ENCODE measurements around the gene KIF3A. TPM values are rescaled to one million over a fixed set of nuclear protein-coding genes. Genes with fewer than 3 reads are reported as not detected.

Gene KIF3A
- total RNA-seq, 2 donors from 2014 or later: 20.0 to 26.9 TPM

GRCh38 chr5:132651838-132652469 is 85.4 kb downstream of the KIF3A start:
- Mint-ChIP-seq H3K27me3 (ENCODE audit: low read depth) (peaks cover 68% of the 10 kb centered on the region), H3K4me3 (no peak overlapping the region)

DNA sequence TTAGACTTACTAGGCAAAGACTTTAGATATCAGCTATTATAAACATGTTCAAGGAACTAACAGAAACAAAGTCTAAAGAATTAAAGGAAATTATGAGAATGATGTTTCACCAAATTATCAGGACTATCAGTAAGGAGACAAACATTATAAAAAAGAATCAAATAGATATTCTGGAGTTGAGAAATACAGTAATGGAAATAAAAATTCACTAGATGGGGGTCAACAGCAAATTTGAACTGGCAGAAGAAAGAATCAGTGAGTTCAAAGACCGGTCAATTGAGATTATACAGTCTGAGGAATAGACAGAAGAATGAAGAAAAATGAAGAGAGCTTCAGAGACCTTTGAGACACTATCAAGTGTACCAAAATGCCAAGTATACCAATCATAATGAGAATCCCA is 89.0 kb downstream of the KIF3A start:
- Mint-ChIP-seq H3K4me1 (ENCODE audit: low read depth) (peaks cover under 1% of the 10 kb centered on the region), H3K27me3 (ENCODE audit: low read depth) (peaks cover 41% of the 10 kb centered on the region), H3K4me3 (no peak overlapping the region), H3K27ac (no peak overlapping the region), H3K9me3 (peaks cover 4 to 11% of the 10 kb centered on the region in 2 donors), H3K36me3 (ENCODE audit: insufficient read depth in 2 of 2) (peaks cover 19 to 22% of the 10 kb centered on the region in 2 donors)
- DNase-seq (no peak), ATAC-seq (replicated peaks in 1 of 2) (no peak)

More at GRCh38 chr5:132651838-132652469, 85.4 kb downstream of the KIF3A start:
- no peak overlapping the region for H3K27ac Mint-ChIP-seq
- ATAC-seq (replicated peaks in 1 of 2) (no peak), DNase-seq (no peak)
- peaks cover 3 to 11% of the 10 kb centered on the region in 2 donors for H3K9me3 Mint-ChIP-seq
- peaks cover 11 to 12% of the 10 kb centered on the region in 2 donors for H3K36me3 Mint-ChIP-seq (ENCODE audit: insufficient read depth in 2 of 2)
- peaks cover 16% of the 10 kb centered on the region for H3K4me1 Mint-ChIP-seq (ENCODE audit: low read depth)

- Mint-ChIP-seq H3K27me3 (ENCODE audit: low read depth) (peaks cover 36% of the 10 kb centered on the region), H3K4me3 (no peak overlapping the region), H3K9me3 (peaks cover 4 to 11% of the 10 kb centered on the region in 2 donors), H3K36me3 (ENCODE audit: insufficient read depth in 2 of 2) (peaks cover 28 to 29% of the 10 kb centered on the region in 2 donors), H3K27ac (no peak overlapping the region), H3K4me1 (ENCODE audit: low read depth) (peaks cover 10% of the 10 kb centered on the region)
- no peak for DNase-seq
- no peak for ATAC-seq (replicated peaks in 1 of 2)
These were observed 89.9 kb downstream of the KIF3A start for GRCh38 chr5:132647473-132647872.

DNA sequence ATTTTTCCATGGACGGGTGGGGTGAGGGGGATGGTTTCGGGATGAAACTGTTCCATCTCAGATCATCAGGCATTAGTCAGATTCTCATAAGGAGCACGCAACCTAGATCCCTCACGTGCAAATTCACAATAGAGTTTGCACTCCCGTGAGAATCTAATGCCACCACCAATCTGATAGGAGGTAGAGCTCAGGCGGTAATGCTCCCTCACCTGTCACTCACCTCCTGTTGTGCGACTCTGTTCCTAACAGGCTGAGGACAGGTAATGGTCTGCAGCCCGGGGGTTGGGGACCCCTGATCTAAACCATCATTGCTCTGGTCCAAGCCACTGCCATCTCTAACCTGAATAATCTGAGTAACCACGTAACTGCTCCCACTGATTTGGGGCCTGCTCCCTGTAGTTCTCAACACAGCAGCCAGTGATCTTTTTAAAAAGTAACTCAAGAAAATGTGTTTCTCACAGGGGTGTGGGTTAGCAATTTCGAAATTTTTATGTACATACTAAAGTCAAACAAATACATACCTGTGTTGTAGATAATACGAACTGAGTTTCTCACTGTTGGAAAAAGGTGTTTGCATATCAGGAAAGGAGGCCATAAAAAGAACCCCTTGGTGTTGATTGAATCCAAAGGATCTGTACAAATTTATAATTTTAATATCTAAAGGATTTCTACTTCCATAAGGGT is 90.6 kb downstream of the KIF3A start:
- Mint-ChIP-seq H3K27ac (no peak overlapping the region), H3K9me3 (peaks cover 4 to 9% of the 10 kb centered on the region in 2 donors), H3K36me3 (ENCODE audit: insufficient read depth in 2 of 2) (peaks cover 26 to 33% of the 10 kb centered on the region in 2 donors), H3K4me1 (ENCODE audit: low read depth) (peaks cover 17% of the 10 kb centered on the region), H3K27me3 (ENCODE audit: low read depth) (peaks cover 29% of the 10 kb centered on the region), H3K4me3 (no peak overlapping the region)
- no peak for DNase-seq
- no peak for ATAC-seq (replicated peaks in 1 of 2)

GRCh38 chr5:132644177-132644576 is 93.2 kb downstream of the KIF3A start:
- Mint-ChIP-seq H3K36me3 (ENCODE audit: insufficient read depth in 2 of 2) (peaks cover 26 to 35% of the 10 kb centered on the region in 2 donors), H3K9me3 (peaks cover 4 to 7% of the 10 kb centered on the region in 2 donors), H3K27ac (no peak overlapping the region), H3K27me3 (ENCODE audit: low read depth) (peaks cover 13% of the 10 kb centered on the region), H3K4me3 (no peak overlapping the region), H3K4me1 (ENCODE audit: low read depth) (peaks cover 43% of the 10 kb centered on the region)
- DNase-seq (no peak), ATAC-seq (replicated peaks in 1 of 2) (no peak)

Other genes starting within 250 kb of the KIF3A start
- 100 to 1,000 TPM; 212 to 226 TPM for gene IRF1, start 246.8 kb downstream of the KIF3A start, total RNA-seq
- gene IL5, start 194.0 kb downstream of the KIF3A start, total RNA-seq: 1 to 10 TPM; 1.3 to 2.1 TPM
- gene RAD50, start 180.6 kb downstream of the KIF3A start, total RNA-seq: 10 to 100 TPM; 42.1 to 46.1 TPM
- 10 to 100 TPM in 1 of 2 donors, 1 to 10 TPM in 1; 8.0 to 16.3 TPM for gene IL13, start 79.4 kb downstream of the KIF3A start, total RNA-seq
- 1 to 10 TPM; 1.2 to 1.5 TPM for gene IL4, start 63.6 kb downstream of the KIF3A start, total RNA-seq
- 1 to 10 TPM; 3.4 to 4.6 TPM for gene CCNI2, start 9.9 kb upstream of the KIF3A start, total RNA-seq
- 10 to 100 TPM; 24.7 to 26.4 TPM for gene SEPTIN8, start 39.7 kb upstream of the KIF3A start, total RNA-seq
- not detected for gene SOWAHA, start 75.8 kb upstream of the KIF3A start, total RNA-seq
- 1 to 10 TPM; 1.1 to 2.1 TPM for gene SHROOM1, start 93.1 kb upstream of the KIF3A start, total RNA-seq
- 1 to 10 TPM; 1.9 to 2.8 TPM for gene GDF9, start 128.9 kb upstream of the KIF3A start, total RNA-seq
- 100 to 1,000 TPM; 189 TPM for gene UQCRQ, start 129.1 kb upstream of the KIF3A start, total RNA-seq
- gene LEAP2, start 136.1 kb upstream of the KIF3A start, total RNA-seq: 1 to 10 TPM; 5.0 to 7.2 TPM
- gene AFF4, start 226.1 kb upstream of the KIF3A start, total RNA-seq: 10 to 100 TPM; 33.6 to 34.9 TPM

All from activated T-cell treated with anti-CD3 and anti-CD28 coated beads, Interleukin-2, amount 50 U/mL, for 72 hours (primary cell).